NCI-H526 (cell line): ENCODE results near the gene STMN3.
"Not testable (repeated sequence)": the region's sequence is repeated elsewhere in the genome, so short reads cannot be mapped to it uniquely, and the experiment has no call there.

ENCODE experiments used
- DNase-seq, 2 experiments: peaks; one replicate each; lab custom pipeline; 2025; lab: John Stamatoyannopoulos, UW

Gene STMN3

DNA sequence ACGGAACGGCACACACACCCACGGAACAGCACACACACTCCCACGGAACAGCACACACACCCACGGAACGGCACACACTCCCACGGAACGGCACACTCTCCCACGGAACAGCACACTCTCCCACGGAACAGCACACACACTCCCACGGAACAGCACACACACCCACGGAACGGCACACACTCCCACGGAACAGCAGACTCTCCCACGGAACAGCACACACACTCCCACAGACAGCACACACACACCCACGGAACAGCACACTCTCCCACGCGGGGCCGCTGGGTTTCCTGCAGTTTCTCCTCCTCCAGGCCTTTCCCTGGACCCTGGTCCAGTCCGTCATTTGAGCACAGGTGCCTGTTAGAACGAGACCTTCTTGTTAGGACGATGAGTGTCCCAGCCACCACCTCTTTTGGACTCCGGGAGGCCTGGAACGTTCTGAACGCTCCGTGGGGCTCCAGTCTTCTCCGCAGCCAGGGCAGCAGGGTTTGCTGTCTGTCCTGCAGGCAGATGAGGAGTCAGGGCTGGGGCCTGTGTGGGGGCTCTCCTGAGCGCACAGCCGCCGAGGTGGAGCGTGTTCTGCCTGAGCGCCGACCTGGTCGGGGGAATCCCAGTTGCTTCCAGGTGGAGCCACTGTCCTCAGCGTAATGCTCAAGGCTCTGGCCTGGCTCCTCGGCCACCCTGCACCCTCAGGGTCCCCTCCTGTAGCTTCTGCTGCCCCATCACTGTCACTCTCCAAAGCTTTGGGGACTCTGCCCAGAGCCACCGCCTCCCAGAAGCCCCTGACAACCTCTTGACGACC lies 25.6 kb upstream of the STMN3 start:
- DNase-seq, result no peak

DNA sequence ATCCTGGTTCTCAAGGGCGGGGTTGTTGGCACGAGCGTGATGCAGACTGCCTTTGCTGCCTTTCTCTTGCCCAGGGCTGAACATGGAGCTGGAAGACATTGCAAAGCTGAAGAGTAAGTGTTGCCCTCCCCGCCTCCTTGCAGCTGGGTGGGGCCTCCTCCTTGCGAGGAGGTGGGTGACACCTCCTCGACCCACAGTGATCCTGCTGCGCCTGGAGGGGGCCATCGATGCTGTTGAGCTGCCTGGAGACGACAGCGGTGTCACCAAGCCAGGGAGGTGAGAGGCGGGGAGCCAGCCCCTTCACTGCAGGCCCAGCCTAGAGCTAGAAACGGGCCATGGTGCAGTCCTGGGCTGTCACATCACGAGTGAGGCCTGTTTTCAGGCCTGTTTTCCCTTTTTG lies 24.8 kb upstream of the STMN3 start:
- no peak for DNase-seq

DNA sequence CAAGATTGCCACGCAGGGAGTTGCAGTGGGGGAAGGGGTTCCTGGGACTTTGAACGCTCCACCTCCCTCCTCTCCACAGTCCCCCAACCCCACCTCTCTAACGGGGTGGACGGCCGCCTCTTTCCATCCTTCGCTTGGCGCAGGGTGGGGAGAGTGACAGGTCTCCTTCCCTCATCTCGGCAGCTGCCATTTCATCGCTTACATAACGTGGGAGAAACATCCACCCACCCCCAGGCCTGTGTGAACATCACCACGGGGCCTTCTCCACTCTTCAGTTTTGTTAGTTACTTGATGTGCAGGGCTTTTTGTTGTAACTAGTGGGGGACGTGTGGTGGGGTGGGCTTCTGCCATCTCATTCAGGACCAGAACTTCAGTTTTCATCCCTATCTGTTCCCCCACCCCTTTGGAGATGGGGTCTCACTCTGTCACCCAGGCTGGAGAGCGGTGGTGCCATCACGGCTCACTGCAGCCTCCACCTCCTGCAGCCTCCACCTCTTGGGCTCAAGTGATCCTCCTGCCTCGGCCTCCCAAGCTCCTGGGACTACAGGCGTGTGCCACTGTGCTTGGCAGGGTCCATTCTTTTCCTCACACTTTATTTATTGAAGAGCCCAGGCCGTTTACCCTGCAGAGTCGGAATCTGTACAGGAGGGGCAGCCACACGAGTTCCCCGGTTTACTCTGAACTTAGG lies 22.6 kb upstream of the STMN3 start:
- no peak for DNase-seq

DNA sequence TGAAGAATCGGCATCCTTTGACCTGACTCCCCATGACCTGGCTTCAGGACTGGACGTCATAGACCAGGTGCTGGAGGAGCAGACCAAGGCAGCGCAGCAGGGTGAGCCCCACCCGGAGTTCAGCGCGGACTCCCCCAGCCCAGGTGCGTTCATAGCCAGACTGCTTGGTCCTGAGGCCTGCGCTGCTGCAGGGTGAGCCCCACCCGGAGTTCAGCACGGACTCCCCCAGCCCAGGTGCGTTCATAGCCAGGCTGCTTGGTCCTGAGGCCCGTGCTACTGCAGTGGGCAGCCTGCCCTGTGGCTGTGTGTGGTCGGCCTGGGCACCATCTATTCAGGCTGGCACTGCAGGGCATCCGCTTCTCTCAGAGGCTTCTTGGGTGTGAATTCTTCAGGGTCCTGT lies 20.7 kb upstream of the STMN3 start:
- DNase-seq, result no peak

DNA sequence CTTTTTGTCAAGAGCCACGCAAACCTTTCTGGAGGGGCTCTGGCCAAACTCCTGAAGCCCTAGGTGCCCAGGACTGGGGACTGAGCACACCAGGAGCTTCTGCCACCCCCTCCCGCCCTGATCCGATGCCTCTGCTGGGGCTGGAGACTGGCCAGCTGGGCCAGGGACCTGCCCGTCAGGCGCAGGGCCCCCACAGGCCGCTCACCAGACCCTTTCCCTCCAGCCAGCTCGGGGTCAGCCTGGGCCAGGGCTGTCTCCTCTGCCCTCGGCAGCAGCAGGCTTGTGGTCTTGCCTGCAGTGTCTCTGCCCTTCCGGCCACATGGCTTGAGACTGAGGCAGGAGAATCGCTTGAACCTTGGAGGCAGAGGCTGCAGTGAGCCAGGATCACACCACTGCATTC lies 19.4 kb upstream of the STMN3 start:
- DNase-seq, result no peak

DNA sequence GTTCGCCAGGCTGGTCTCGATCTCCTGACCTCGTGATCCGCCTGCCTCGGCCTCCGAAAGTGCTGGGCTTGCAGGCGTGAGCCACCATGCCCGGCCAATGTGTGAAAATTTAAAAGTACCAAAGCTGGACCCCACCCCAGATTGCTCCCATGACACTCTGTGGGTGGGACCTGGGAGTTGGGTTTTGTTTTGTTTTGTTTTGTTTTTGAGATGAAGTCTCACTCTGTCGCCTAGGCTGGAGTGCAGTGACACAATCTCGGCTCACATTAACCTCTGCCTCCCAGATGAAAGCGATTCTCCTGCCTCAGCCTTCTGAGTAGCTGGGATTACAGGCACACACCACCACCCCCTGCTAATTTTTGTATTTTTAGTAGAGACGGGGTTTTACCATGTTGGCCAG lies 18.5 kb upstream of the STMN3 start:
- not testable (repeated sequence) for DNase-seq

DNA sequence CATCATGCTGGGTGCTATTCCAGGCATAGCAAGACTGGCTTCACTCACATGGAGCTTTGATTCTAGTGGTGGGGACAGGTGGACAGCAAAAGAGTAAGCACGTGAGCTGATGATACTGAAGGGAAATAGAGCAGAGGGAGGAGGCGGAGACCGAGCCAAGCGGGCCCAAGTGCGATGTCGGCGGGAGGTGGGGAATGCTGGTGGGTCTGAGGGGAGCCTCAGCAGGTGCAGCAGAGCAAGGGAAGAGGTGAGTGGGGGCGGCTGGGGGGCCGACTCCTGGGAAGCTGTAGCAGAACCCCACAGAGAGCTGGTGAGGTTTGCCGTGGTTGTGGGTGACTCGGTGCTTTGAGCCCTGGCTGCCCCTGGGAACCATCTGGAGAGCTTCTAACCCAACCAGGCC lies 15.1 kb upstream of the STMN3 start:
- no peak for DNase-seq

DNA sequence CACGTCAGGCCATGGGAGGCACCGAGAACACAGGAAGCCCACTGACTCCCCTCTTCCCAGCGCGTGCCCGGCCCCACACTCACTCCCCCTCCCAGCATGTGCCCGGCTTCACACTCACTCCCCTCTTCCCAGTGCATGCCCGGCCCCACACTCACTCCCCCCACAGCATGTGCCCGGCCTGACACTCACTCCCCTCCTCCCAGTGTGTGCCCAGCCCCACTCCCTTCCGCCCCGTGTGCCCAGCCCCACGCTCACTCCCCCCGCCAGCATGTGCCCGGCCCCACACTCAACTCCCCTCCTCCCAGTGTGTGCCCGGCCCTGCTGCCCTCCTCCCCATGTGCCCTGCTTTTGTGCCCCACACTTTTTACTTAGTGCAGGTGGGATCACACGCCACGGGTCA lies 14.6 kb upstream of the STMN3 start:
- DNase-seq, result no peak

DNA sequence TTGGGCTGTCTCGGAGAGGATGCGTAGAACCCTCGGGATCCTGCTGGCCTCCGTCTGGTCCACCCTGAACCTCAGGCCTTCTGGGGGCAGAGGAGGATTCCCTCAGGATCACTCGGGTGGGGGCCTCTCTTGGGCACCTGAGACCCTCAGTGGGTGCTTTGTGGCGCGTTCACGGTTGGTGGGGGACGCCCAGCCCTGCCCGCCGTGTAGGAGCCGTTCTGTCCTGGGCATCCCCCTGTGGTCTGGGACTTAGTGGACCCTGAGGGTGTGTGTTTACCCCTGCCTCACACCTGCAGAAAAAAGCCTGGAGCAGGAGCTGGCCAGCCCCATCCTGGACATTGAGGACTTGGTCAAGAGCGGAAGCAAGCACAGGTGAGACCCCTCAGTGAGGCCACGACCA lies 12.5 kb upstream of the STMN3 start:
- no peak for DNase-seq

DNA sequence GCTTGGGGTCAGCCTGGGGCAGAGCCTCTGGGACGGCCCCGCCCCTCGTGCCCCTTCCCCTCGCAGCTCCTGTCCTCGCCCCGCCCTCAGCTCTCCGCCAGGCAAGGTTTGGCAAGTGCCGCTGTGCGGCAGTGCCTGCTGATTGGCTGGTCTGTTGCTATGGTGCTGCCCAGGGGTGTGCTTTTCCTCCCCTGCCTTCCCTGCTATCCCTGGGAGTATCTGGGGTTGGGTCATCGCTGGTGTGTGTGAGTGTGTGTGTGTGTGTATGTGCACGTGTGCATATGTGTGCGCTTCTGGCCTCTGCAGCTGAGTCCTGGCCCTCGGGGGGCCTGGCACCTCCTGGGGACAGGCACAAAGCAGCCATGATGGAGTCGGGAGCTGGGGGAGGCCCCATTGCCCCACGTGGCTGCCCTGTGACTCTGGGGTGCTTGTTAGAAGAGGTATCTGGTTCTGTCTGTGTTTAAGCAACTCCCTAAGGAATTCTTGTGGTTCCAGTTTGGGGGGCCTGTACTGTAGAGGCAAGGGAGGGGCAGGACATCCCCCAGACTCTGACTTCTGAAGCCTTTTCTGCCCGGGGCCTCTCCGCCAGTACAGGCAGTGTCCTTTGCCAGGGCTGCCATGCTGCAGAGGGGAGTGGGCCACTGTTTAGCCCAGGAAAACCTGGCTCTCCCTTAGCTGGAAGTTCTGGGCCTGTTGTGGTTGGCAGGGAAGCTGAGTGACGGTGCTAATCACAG lies 11.8 kb upstream of the STMN3 start:
- peak; percentile 33 to 61 for DNase-seq

DNA sequence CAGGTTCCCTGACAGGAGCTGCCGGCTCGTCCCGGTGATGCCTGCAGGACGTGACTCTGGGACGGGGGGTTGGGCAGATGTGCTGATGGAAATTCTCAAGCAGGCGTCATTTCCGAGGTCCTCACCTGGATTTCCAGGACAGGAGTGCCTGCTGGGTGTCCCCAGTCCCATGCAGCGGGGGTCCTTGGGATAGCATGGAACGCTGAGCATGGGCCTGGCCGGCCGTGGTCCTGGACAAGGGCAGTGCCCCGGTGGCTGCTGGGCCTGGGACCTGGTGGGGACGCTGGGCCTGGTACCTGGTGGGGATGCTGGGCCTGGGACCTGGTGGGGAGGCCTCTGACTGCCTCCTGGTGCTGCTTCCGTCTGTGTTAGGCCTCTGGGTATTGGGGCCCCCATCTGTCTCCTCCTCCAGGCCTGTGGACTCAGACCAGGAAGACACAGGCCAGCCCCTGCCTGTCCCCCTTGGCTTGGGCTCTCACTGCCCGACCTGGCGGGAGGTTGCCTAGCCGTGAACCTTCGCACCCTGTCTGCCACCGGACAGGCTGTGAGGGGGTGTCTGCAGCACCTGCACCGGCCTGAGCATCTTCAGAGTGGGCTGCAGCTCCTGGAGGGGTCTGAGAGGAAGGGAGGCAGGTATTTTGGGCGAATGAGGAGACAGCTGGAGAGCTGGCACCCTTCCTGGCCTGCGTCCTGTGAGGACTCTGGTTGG lies 11.1 kb upstream of the STMN3 start:
- no peak for DNase-seq

DNA sequence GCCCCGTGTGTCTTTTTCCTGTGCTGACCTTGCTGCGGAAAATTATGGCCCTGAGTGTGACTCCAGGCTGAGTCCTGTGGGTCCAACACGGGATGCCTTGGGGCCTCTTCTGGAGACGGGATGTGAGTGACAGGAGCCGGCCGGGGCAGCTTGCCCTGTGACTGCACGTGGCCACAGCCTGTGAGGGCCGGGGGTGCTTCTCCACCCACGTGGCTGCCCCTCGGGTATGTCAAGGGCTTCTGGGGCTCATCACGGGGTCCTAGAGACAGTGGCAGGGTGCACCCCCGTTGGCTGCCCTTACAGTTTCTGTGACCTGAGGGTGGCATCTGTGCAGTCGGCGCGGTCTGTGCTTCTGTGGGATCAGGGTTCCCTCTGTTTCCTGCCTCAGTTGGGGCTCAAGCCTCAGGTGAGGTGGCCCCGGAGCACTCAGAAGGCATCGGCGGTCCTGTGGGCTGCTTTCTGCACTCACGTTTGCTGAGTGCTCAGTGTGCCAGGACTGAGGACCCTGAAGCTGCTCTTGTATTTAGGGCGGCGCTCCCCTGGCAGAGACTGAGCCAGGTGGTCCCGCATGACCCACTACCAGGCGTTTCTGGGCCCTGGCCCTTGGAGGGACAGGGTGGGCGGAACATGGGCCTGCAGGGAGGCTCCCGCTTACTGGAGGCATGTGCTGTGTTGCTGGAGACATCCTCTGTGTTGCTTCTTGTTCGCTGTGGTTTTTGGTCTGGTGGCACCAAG lies 10.3 kb upstream of the STMN3 start:
- no peak for DNase-seq

DNA sequence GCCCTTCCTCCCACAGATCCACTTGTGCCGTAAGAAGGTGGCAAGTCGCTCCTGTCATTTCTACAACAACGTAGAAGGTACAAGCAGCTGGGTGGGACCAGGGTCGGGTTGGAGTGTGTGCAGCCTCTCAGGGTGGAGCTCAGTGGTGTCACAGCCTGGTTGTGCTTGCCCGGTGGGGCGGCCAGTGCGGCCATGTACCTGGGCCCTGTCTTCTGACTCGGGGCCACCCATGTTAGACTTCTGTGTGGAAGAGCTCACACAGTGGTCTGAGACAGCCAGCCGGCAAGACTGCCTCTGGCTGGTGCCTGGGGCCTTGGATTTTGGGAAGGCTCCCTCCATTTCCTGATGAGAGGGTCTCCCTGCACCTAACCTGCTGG lies 9.6 kb upstream of the STMN3 start:
- no peak for DNase-seq

DNA sequence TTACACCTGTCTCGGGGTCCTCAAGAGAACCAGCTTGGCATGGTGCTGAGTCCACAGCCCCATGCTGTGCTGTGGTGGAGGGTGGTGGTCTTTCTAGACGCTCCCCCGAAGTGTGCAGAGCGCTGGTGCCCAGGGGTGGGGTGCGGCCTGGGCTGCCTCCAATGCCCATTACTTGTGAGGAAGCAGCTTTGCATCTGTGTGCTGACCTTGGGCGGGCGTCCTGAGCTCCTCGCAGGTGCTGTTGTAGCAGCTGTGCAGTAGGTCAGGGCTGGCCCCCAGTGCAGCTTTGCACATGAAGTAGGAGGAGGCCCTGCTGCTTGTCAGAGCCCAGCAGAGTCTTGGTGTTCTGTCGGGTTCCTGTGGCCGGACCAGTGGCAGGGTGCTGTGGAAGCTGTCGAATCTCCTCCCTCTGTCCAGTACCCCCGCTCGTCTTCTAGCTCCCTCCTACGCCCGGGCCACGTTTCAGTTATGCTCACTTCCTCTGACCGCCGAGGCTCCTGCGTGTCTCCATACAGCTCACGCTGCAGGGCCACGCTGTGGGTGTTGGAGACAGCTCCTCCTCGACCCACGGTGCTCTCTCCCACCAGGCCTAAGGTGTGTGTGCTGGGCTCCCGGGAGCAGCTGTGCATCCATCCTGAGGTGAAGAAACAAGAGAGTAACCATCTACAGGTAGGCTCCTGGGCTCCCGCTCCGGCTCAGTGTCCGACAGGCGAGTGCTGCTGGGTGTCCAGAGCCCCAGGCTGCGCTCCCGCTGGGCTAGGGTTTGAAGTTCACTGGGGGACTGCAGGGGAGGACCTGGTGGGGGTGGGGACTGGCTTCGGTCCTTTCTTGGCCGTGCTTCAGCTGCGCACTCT lies 9.0 kb upstream of the STMN3 start:
- DNase-seq, result no peak

DNA sequence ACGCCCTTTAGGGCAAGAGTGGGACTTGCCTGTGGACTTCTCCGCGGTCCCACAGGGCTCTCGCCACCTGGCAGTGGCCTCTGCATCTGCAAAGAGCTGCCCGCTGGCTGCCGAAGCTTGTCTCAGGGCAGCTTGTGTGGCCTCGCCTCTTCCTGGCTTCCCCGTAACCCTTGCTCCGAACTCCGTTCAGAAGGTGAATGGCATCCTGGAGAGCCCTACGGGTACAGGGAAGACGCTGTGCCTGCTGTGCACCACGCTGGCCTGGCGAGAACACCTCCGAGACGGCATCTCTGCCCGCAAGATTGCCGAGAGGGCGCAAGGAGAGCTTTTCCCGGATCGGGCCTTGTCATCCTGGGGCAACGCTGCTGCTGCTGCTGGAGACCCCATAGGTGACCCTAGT lies 7.9 kb upstream of the STMN3 start:
- DNase-seq, result no peak

DNA sequence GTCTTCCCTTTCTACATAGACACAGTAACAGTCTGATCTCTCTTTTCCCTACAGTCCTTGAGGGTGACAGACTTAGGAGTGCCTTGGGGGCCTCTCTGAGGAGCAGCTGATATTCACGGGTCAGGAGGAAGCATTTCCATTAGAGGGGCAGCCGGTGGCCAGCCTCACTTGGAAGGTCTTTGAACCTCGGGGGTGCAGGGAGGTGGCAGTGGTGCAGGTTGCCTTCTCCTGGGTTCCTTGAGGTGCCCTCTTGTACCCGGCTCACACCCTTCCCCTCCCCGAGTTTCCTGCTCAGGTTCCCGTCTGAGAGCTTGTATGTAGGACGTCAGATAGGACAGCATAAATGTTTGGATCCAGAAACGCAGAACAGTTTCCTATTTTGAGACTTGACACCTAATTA lies 7.4 kb upstream of the STMN3 start:
- DNase-seq, result no peak

DNA sequence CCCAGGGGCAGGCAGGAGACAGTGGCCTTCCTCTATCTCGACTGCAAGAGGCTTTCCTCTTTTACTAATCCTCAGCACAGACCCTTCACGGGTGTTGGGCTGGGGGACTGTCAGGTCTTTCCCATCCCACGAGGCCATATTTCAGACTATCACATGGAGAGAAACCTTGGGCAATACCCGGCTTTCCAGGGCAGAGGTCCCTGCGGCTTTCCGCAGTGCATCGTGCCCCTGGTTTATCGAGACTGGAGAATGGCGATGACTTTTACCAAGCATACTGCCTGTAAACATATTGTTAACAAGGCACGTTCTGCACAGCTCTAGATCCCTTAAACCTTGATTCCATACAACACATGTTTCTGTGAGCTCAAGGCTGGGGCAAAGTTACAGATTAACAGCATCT lies 7.0 kb upstream of the STMN3 start:
- not testable (repeated sequence) for DNase-seq

DNA sequence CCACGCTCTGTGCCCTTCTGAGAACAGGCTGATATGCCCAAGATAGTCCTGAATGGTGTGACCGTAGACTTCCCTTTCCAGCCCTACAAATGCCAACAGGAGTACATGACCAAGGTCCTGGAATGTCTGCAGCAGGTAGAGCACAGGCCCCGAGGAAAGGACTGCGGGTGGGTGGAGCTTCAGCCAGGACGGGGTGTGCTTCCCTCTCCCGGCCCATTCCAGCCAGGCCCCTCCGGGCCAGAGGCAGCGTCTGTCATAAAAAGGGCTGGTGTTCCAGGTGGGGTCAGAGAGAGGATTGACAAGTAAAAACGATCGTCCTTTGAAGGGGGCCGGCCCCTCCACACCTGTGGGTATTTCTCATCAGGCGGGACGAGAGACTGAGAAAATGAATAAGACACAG lies 6.1 kb upstream of the STMN3 start:
- DNase-seq, result no peak

DNA sequence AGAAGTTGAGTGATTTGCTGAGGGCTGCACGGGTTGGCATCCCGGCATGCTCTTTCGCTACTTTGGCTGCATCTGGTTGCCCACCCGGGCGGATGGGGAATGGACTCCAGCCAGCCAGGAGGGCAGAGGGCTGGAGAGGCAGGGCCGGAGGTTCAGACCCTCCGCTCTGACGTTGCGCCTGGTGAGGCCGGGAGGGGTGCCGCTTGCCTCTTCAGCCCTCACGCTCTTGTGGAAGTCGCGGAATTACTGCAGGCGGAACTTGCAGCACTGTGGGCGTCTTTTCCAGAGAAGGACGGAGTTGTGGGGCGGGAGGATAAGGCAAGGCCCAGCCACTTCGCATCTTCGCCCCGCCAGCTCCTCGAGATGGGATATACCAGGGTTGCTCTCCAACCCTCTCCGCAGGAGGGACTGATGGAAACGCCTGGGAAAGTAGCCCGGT lies 5.5 kb upstream of the STMN3 start:
- no peak for DNase-seq

DNA sequence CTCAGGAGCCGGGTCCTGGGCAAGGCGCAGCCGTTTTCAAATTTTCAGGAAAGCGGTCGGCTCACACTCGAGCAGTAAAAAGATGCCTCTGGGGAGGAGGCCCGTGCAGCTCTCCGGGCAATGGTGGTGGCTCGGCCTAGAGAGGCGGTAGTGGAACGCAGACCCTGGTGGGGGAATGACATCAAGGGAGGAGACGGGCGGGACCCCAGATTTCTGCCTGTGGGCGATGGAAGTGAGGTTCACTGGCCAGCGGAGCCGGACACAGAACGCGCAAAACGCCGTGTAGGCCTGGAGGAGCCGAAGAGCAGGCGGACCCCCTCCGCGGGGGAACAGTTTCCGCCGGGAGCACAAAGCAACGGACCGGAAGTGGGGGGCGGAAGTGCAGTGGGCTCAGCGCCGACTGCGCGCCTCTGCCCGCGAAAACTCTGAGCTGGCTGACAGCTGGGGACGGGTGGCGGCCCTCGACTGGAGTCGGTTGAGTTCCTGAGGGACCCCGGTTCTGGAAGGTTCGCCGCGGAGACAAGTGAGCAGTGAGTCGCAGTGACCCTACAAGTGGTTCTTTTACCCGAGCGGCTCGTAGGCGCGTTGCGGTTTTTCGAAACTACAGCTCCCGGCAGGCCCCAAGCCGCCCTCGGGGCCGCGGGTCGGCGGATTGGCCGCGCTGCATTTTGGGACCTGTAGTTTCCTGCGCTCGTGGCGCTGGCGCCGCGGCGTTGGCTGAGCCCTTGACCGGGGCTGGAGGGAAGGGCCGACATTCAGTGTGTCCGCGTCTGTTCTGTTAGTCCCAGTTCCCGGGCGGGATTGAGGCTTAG lies 4.9 kb upstream of the STMN3 start, which contains the start of gene RTEL1:
RTEL1 (plus strand) TSS at position 376 of the 812 bp plus-strand sequence. CDS start 1,091 bp downstream, outside the sequence.
- DNase-seq, result peak; percentile 77 to 95
